ENCODE data around the gene SLX4IP.

GRCh38 chr20:10538768-10539167, 103.7 kb downstream of the SLX4IP start:
- TF ChIP-seq EP300 (IDR thresholded peaks at IDR 0.05) (no peak), CTCF (IDR thresholded peaks at IDR 0.05) (no peak), POLR2A (IDR thresholded peaks at IDR 0.05) (no peak), POLR2AphosphoS5 (IDR thresholded peaks at IDR 0.05) (no peak)
